ENCODE results near the gene POU6F1. TPM values are rescaled to one million over a fixed set of nuclear protein-coding genes. Genes with fewer than 3 reads are reported as not detected.

POU6F1 gene
- total and polyA plus RNA-seq, 10 of the 15 experiments (the other 5 are each of a cell fraction or from before 2014, with no cell fraction given), result 0.26 to 4.2 (median 1.2) TPM

- TF ChIP-seq BCL3 (IDR thresholded peaks at IDR 0.05; ENCODE audit: borderline replicate concordance, insufficient read depth, low read depth, low read length, poor library complexity, severe bottlenecking) (no peak), NR2C1 (IDR thresholded peaks at IDR 0.05) (no peak), MTA3 (IDR thresholded peaks at IDR 0.05; ENCODE audit: borderline replicate concordance, low read length) (no peak), CEBPB (IDR thresholded peaks at IDR 0.05; ENCODE audit: borderline replicate concordance in 1 of 2, low read depth in 2 of 2, low read length in 2 of 2) (no peak), MTA2 (IDR thresholded peaks at IDR 0.05; ENCODE audit: low read depth) (no peak), FOS (IDR thresholded peaks at IDR 0.05; ENCODE audit: borderline replicate concordance, extremely low read depth, insufficient read length) (no peak)
These were observed 34.5 kb downstream of the POU6F1 start (continued) for GRCh38 chr12:51183349-51183748.

GRCh38 chr12:51181558-51181957, 36.3 kb downstream of the POU6F1 start:
- no TSS peak for BruUV-seq (replicated peaks)
- in situ Hi-C loops (cut with MboI), result no loop called here
- Histone ChIP-seq H3K79me2 (ENCODE audit: control insufficient read depth, insufficient read depth, low read length) (no peaks in the 10 kb centered on the region), H3K36me3 (ENCODE audit: control insufficient read depth in 2 of 2, insufficient read depth in 2 of 2, low read length in 1 of 2) (no peaks in the 10 kb centered on the region), H3K27ac (ENCODE audit: control insufficient read depth, insufficient read depth) (no peak overlapping the region), H3K9ac (ENCODE audit: control insufficient read depth, insufficient read depth, low read length) (no peak overlapping the region), H3K9me3 (replicated peaks; ENCODE audit: control insufficient read depth, insufficient read depth, low read length) (no peaks in the 10 kb centered on the region), H3K4me2 (ENCODE audit: control insufficient read depth, insufficient read depth) (no peak overlapping the region), H3K4me1 (ENCODE audit: control insufficient read depth, insufficient read depth, low read length) (peaks cover 3% of the 10 kb centered on the region), H3K4me3 (no peak overlapping the region), H3K27me3 (replicated peaks in 1 of 2; ENCODE audit: control insufficient read depth in 2 of 2, insufficient read depth in 2 of 2, low read length in 1 of 2) (no peaks in the 10 kb centered on the region), H4K20me1 (ENCODE audit: control insufficient read depth, insufficient read depth) (no peaks in the 10 kb centered on the region), H2AFZ (ENCODE audit: control insufficient read depth, low read depth, low read length) (no peak overlapping the region)
- ATAC-seq, result no peak
- SMC1A ChIA-PET (ENCODE audit: uncharacterized antibody, unreplicated experiment), result no interaction called here
- FAIRE-seq, result no peak
- TF ChIP-seq STAT3 (IDR thresholded peaks at IDR 0.05; ENCODE audit: low read depth, low read length), result no peak
- TF ChIP-seq TCF3 (IDR thresholded peaks at IDR 0.05; ENCODE audit: borderline replicate concordance, insufficient read depth, low read depth, low read length), result no peak
- TF ChIP-seq FOXK2 (IDR thresholded peaks at IDR 0.05), result no peak
- intact Hi-C loops (cut with micrococcal nuclease; ENCODE audit: unreplicated experiment), result no loop called here
- RAD21 ChIA-PET (ENCODE audit: unreplicated experiment), result no interaction called here
- WGBS (ENCODE audit: insufficient coverage, insufficient replicate concordance, low lambda C conversion rate, missing lambda C conversion rate), result 74% methylated on average over 5 of the region's 5 CpGs
- DNase-seq (ENCODE audit: low read depth, low spot score), result no peak
- CTCF ChIA-PET, result interaction anchor here (1.2 kb wide), 1 partner anchor 7 kb away, joined by 3 read pairs; no protein-coding TSS in a partner anchor
- POLR2A ChIA-PET, result no interaction called here
